CD14-positive monocyte (primary cell): Measurements from ENCODE around the gene STAT4. TPM values are rescaled to one million over a fixed set of nuclear protein-coding genes. Genes with fewer than 3 reads are reported as not detected.

ENCODE experiments used
- DNase-seq, 3 donors: peaks; one replicate each; pipeline ENCODE4 v3.0.0-alpha.2; 2011 to 2022
- H2AFZ ChIP-seq: 2 replicates; pipeline ENCODE4 v1.6.0; 2012; ENCODE audit warnings: mild to moderate bottlenecking, low read depth, low read length, inconsistent platforms; ENCODE audit not compliant: insufficient read depth, poor library complexity, severe bottlenecking
- H3K27ac ChIP-seq, 2 donors: 1 replicate in 1 of 2; 2 replicates in 1 of 2; pipeline ENCODE4 v1.5.1; 2012 to 2013; ENCODE audit warnings: low read length in 2 of 2, control low read depth in 1 of 2, inconsistent platforms in 1 of 2, low read depth in 1 of 2, mild to moderate bottlenecking in 1 of 2
- H3K27me3 ChIP-seq, 2 donors: one replicate each; pipeline versions ENCODE4 v1.6.0 to v1.6.1; 2011 to 2013; ENCODE audit warnings: low read length in 2 of 2; ENCODE audit not compliant: control insufficient read depth in 2 of 2, insufficient read depth in 2 of 2
- H3K36me3 ChIP-seq, 2 donors: replicated peaks in 1 of 2; 1 replicate in 1 of 2; 2 replicates in 1 of 2; pipeline versions ENCODE4 v1.5.1 to v1.6.1; 2012 to 2013; ENCODE audit warnings: low read length in 2 of 2, control low read depth in 1 of 2, inconsistent platforms in 1 of 2, mild to moderate bottlenecking in 1 of 2; ENCODE audit not compliant: insufficient read depth in 2 of 2, control insufficient read depth in 1 of 2
- H3K4me1 ChIP-seq, 2 donors: 1 replicate in 1 of 2; 2 replicates in 1 of 2; pipeline versions ENCODE4 v1.5.1 to v1.6.1; 2012 to 2013; ENCODE audit warnings: low read length in 2 of 2, control low read depth in 1 of 2, inconsistent platforms in 1 of 2, mild to moderate bottlenecking in 1 of 2, moderate library complexity in 1 of 2; ENCODE audit not compliant: insufficient read depth in 2 of 2, control insufficient read depth in 1 of 2
- H3K4me2 ChIP-seq: replicated peaks from 2 replicates; pipeline ENCODE3; 2012; ENCODE audit warnings: low read length, moderate library complexity, mild to moderate bottlenecking; ENCODE audit not compliant: poor library complexity, severe bottlenecking; ENCODE audit errors: extremely low read depth
- H3K4me3 ChIP-seq, 3 experiments: fragments of 200-600 bp in 1 of 3; sonication (generic) in 1 of 3; replicated peaks in 1 of 3; 1 replicate in 2 of 3; 2 replicates in 1 of 3; pipeline ENCODE4 v1.5.1; 2011 to 2013; ENCODE audit warnings: low read length in 3 of 3, mild to moderate bottlenecking in 3 of 3, control low read depth in 2 of 3, low read depth in 2 of 3, inconsistent platforms in 1 of 3, moderate library complexity in 1 of 3
- H3K79me2 ChIP-seq: 2 replicates; pipeline ENCODE4 v1.6.0; 2012; ENCODE audit warnings: mild to moderate bottlenecking, control low read depth, inconsistent platforms, low read length, moderate library complexity; ENCODE audit not compliant: insufficient read depth
- H3K9ac ChIP-seq: 2 replicates; pipeline ENCODE4 v1.6.0; 2017; ENCODE audit warnings: low read length, mild to moderate bottlenecking; ENCODE audit not compliant: insufficient read depth, poor library complexity, severe bottlenecking
- H3K9me3 ChIP-seq, 2 donors: replicated peaks in 1 of 2; 1 replicate in 1 of 2; 2 replicates in 1 of 2; pipeline versions ENCODE4 v1.5.1 to v1.6.1; 2012 to 2013; ENCODE audit warnings: low read length in 2 of 2, control low read depth in 1 of 2; ENCODE audit not compliant: control insufficient read depth in 1 of 2, insufficient read depth in 1 of 2
- H4K20me1 ChIP-seq: 2 replicates; pipeline ENCODE4 v1.6.0; 2012; ENCODE audit warnings: mild to moderate bottlenecking, low read length, control low read depth, moderate library complexity; ENCODE audit not compliant: insufficient read depth
- H3K27ac Mint-ChIP-seq, 7 donors: one replicate each; pipeline ENCODE4 v1.8.0; 2020; ENCODE audit warnings: mild to moderate bottlenecking in 7 of 7, mixed read lengths in 7 of 7, moderate library complexity in 6 of 7, inconsistent platforms in 2 of 7
- H3K27me3 Mint-ChIP-seq, 3 donors: one replicate each; pipeline ENCODE4 v1.8.0; 2021 to 2022; ENCODE audit warnings: low read depth in 3 of 3, mild to moderate bottlenecking in 3 of 3, mixed read lengths in 3 of 3, moderate library complexity in 3 of 3, inconsistent platforms in 1 of 3
- H3K36me3 Mint-ChIP-seq, 2 donors: one replicate each; pipeline ENCODE4 v1.8.0; 2020; ENCODE audit warnings: mixed read lengths in 2 of 2, inconsistent platforms in 1 of 2, mild to moderate bottlenecking in 1 of 2
- H3K4me1 Mint-ChIP-seq: one replicate; pipeline ENCODE4 v1.8.0; 2020; ENCODE audit warnings: mild to moderate bottlenecking, mixed read lengths
- H3K4me3 Mint-ChIP-seq, 2 donors: one replicate each; pipeline ENCODE4 v1.8.0; 2020; ENCODE audit warnings: mild to moderate bottlenecking in 2 of 2, mixed read lengths in 2 of 2, moderate library complexity in 1 of 2
- H3K9me3 Mint-ChIP-seq, 7 donors: one replicate each; pipeline ENCODE4 v1.8.0; 2020 to 2022; ENCODE audit warnings: mixed read lengths in 7 of 7, mild to moderate bottlenecking in 6 of 7, moderate library complexity in 6 of 7, inconsistent platforms in 2 of 7
- CTCF ChIP-seq: fragments of 200-600 bp; IDR thresholded peaks from one replicate; pipeline ENCODE4 v1.8.0; 2022; ENCODE audit warnings: antibody characterized with exemption, mild to moderate bottlenecking
- WGBS: methylation state at CpG from one replicate; pipeline ENCODE4 v1.1.5; 2013; ENCODE audit warnings: missing lambda C conversion rate; ENCODE audit not compliant: insufficient coverage; 5-methylcytosine and 5-hydroxymethylcytosine counted together
- intact Hi-C, 2 donors: fragments of 100-400 bp; cut with micrococcal nuclease; formaldehyde crosslinking; loops; one replicate each; pipeline versions ENCODE4 v1.15.0 to v1.15.1; 2023
- polyA plus RNA-seq, 3 donors: library from polyadenylated mRNA; depleted of rRNA in 1 of 3; unstranded in 2 of 3; stranded (reverse) in 1 of 3; fragments of 300-500 nt in 2 of 3; fragments of >200 nt in 1 of 3; fragmentation: Illumina TruSeq in 2 of 3; gene quantifications; 1 replicate in 2 of 3; 2 replicates in 1 of 3; pipeline ENCODE4 v1.2.3, GENCODE V29; 2012 to 2021

STAT4 gene
- polyA plus RNA-seq, 3 donors = 0.31 to 0.52 (median 0.31) TPM

GRCh38 chr2:191013932-191014652, 136.7 kb downstream of the STAT4 start, which contains the start of gene STAT1:
STAT1 (minus strand) TSS chr2:191014171; CDS start chr2:191010003, 4,168 bp downstream.
- Histone ChIP-seq H3K79me2 (peaks cover 48% of the 10 kb centered on the region), H3K9me3 (no peaks in the 10 kb centered on the region), H3K4me3 (peak within 1 kb of the TSS; percentile 73 to 99 (median 81)), H3K4me1 (peaks cover 36 to 38% of the 10 kb centered on the region in 2 donors), H3K4me2 (peak within 1 kb of the TSS; percentile 84), H4K20me1 (peaks cover 47% of the 10 kb centered on the region), H3K27ac (peak within 1 kb of the TSS; percentile 84 to 90), H2AFZ (peak within 1 kb of the TSS; percentile 83), H3K36me3 (peaks cover 21 to 35% of the 10 kb centered on the region in 2 donors), H3K27me3 (no peaks in the 10 kb centered on the region), H3K9ac (peak within 1 kb of the TSS; percentile 85)
- Mint-ChIP-seq H3K27ac (no peak within 1 kb of the TSS), H3K9me3 (peaks cover 0 to 4% (median 0%) of the 10 kb centered on the region in 7 donors), H3K36me3 (peaks cover 12 to 23% of the 10 kb centered on the region in 2 donors), H3K4me1 (peaks cover 10% of the 10 kb centered on the region), H3K27me3 (peaks cover 0 to 2% (median 0%) of the 10 kb centered on the region in 3 donors), H3K4me3 (no peak within 1 kb of the TSS)
- TF ChIP-seq CTCF = no peak
- peak; percentile 90 to 91 (median 91) for DNase-seq
- WGBS = under 1% methylated on average over 57 of the region's 68 CpGs
- intact Hi-C loops = loop anchor here in 1 of 2 donors (5.0 kb wide), 1 partner anchor 47 kb away; no protein-coding TSS in a partner anchor

- peaks cover 15 to 26% of the 10 kb centered on the region in 2 donors for H3K36me3 Mint-ChIP-seq
- Histone ChIP-seq H3K9ac (peak overlapping the region; percentile 85), H3K4me2 (peak overlapping the region; percentile 84), H3K4me3 (peak overlapping the region; percentile 73 to 99 (median 81)), H3K9me3 (no peaks in the 10 kb centered on the region), H3K27me3 (no peaks in the 10 kb centered on the region), H3K79me2 (peaks cover 53% of the 10 kb centered on the region), H3K4me1 (peaks cover 36 to 38% of the 10 kb centered on the region in 2 donors), H4K20me1 (peaks cover 51% of the 10 kb centered on the region), H3K27ac (peak overlapping the region; percentile 84 to 90), H2AFZ (peak overlapping the region; percentile 83), H3K36me3 (peaks cover 26 to 40% of the 10 kb centered on the region in 2 donors)
- no peak overlapping the region for H3K4me3 Mint-ChIP-seq
- peaks cover 0 to 4% (median 0%) of the 10 kb centered on the region in 7 donors for H3K9me3 Mint-ChIP-seq
- peaks cover 0 to 2% (median 0%) of the 10 kb centered on the region in 3 donors for H3K27me3 Mint-ChIP-seq
- H3K27ac Mint-ChIP-seq = no peak overlapping the region
- intact Hi-C loops = loop anchor here in 1 of 2 donors (5.0 kb wide), 1 partner anchor 46 kb away; no protein-coding TSS in a partner anchor
- DNase-seq = no peak
- no peak for TF ChIP-seq CTCF
- peaks cover 10% of the 10 kb centered on the region for H3K4me1 Mint-ChIP-seq
- 0% methylated on average over 10 of the region's 14 CpGs for WGBS
These were observed 137.2 kb downstream of the STAT4 start for GRCh38 chr2:191013682-191013931.
